ENCODE results near the gene ATOH8.

Gene ATOH8

GRCh38 chr2:85734015-85734414, 19.8 kb upstream of the ATOH8 start:
- no peaks in the 10 kb centered on the region for H3K9me2 ChIP-seq (replicated peaks; ENCODE audit: control insufficient read depth, low read length)
- TF ChIP-seq CTCF (IDR thresholded peaks at IDR 0.05; ENCODE audit: low read depth, low read length, poor library complexity, severe bottlenecking) (no peak), EZH2phosphoT487 (IDR thresholded peaks at IDR 0.05; ENCODE audit: borderline replicate concordance, low read length) (no peak)
- no peaks in the 10 kb centered on the region for H4K20me1 ChIP-seq (ENCODE audit: control insufficient read depth, insufficient read depth, low read depth, low read length)
- no peaks in the 10 kb centered on the region for H3K79me2 ChIP-seq (ENCODE audit: control insufficient read depth, low read length)
- no peak overlapping the region for H3K4me3 ChIP-seq (ENCODE audit: low read length)
- H3F3A ChIP-seq (ENCODE audit: control insufficient read depth, insufficient read depth): no peaks in the 10 kb centered on the region
- H3K9me3 ChIP-seq (ENCODE audit: control insufficient read depth, insufficient read depth, low read length): no peaks in the 10 kb centered on the region
- peaks cover 11% of the 10 kb centered on the region for H3K27me3 ChIP-seq (ENCODE audit: control insufficient read depth, low read length)
- H3K4me2 ChIP-seq (ENCODE audit: low read length): no peak overlapping the region
- no peak overlapping the region for H3K27ac ChIP-seq (ENCODE audit: low read depth, low read length)
- no peaks in the 10 kb centered on the region for H3K36me3 ChIP-seq (ENCODE audit: control insufficient read depth, low read length)
- H3K4me1 ChIP-seq (ENCODE audit: control insufficient read depth, low read length): no peaks in the 10 kb centered on the region

- Histone ChIP-seq H3K36me3 (ENCODE audit: control insufficient read depth, low read length) (no peaks in the 10 kb centered on the region), H3K9me2 (replicated peaks; ENCODE audit: control insufficient read depth, low read length) (no peaks in the 10 kb centered on the region), H3K4me2 (ENCODE audit: low read length) (no peak overlapping the region), H3K79me2 (ENCODE audit: control insufficient read depth, low read length) (no peaks in the 10 kb centered on the region), H3K9me3 (ENCODE audit: control insufficient read depth, insufficient read depth, low read length) (no peaks in the 10 kb centered on the region), H3K27me3 (ENCODE audit: control insufficient read depth, low read length) (peaks cover 4% of the 10 kb centered on the region; the same call in 1 of the 2 replicates), H3K27ac (ENCODE audit: low read depth, low read length) (no peak overlapping the region), H3F3A (ENCODE audit: control insufficient read depth, insufficient read depth) (no peaks in the 10 kb centered on the region), H3K4me1 (ENCODE audit: control insufficient read depth, low read length) (no peaks in the 10 kb centered on the region), H4K20me1 (ENCODE audit: control insufficient read depth, insufficient read depth, low read depth, low read length) (no peaks in the 10 kb centered on the region), H3K4me3 (ENCODE audit: low read length) (no peak overlapping the region)
- TF ChIP-seq EZH2phosphoT487 (IDR thresholded peaks at IDR 0.05; ENCODE audit: borderline replicate concordance, low read length) (no peak), CTCF (IDR thresholded peaks at IDR 0.05; ENCODE audit: low read depth, low read length, poor library complexity, severe bottlenecking) (no peak)
Measured at GRCh38 chr2:85734942-85735608, 18.7 kb upstream of the ATOH8 start.

GRCh38 chr2:85735691-85736090, 18.1 kb upstream of the ATOH8 start:
- Histone ChIP-seq H3K27me3 (ENCODE audit: control insufficient read depth, low read length) (peaks cover 10% of the 10 kb centered on the region; the same call in 1 of the 2 replicates), H4K20me1 (ENCODE audit: control insufficient read depth, insufficient read depth, low read depth, low read length) (no peaks in the 10 kb centered on the region), H3K4me2 (ENCODE audit: low read length) (no peak overlapping the region), H3K9me3 (ENCODE audit: control insufficient read depth, insufficient read depth, low read length) (no peaks in the 10 kb centered on the region), H3K4me1 (ENCODE audit: control insufficient read depth, low read length) (no peaks in the 10 kb centered on the region), H3K9me2 (replicated peaks; ENCODE audit: control insufficient read depth, low read length) (no peaks in the 10 kb centered on the region), H3K27ac (ENCODE audit: low read depth, low read length) (no peak overlapping the region), H3K36me3 (ENCODE audit: control insufficient read depth, low read length) (no peaks in the 10 kb centered on the region), H3K4me3 (ENCODE audit: low read length) (no peak overlapping the region), H3F3A (ENCODE audit: control insufficient read depth, insufficient read depth) (no peaks in the 10 kb centered on the region), H3K79me2 (ENCODE audit: control insufficient read depth, low read length) (no peaks in the 10 kb centered on the region)
- no peak for TF ChIP-seq EZH2phosphoT487 (IDR thresholded peaks at IDR 0.05; ENCODE audit: borderline replicate concordance, low read length)
- no peak for TF ChIP-seq CTCF (IDR thresholded peaks at IDR 0.05; ENCODE audit: low read depth, low read length, poor library complexity, severe bottlenecking)

All from DOHH2 (cell line).